Measurements from ENCODE around the gene ZNF761. TPM values are rescaled to one million over a fixed set of nuclear protein-coding genes. Genes with fewer than 3 reads are reported as not detected.

Gene ZNF761
- total RNA-seq, 1 donor from 2014 or later, result 21.4 TPM

Other genes starting within 250 kb of the ZNF761 start
- 9.9 TPM for gene ZNF665, start 238.6 kb upstream of the ZNF761 start, total RNA-seq (ENCODE audit: insufficient read depth, low replicate concordance)
- 29.9 TPM for gene ZNF677, start 177.1 kb upstream of the ZNF761 start, total RNA-seq (ENCODE audit: insufficient read depth, low replicate concordance)
- 1.9 TPM for gene VN1R2, start 173.7 kb upstream of the ZNF761 start, total RNA-seq (ENCODE audit: insufficient read depth, low replicate concordance)
- not detected for gene VN1R4, start 164.3 kb upstream of the ZNF761 start, total RNA-seq (ENCODE audit: insufficient read depth, low replicate concordance)
- gene ZNF845, start 98.2 kb upstream of the ZNF761 start, total RNA-seq (ENCODE audit: insufficient read depth, low replicate concordance), result 11.1 TPM
- gene ZNF525, start 66.3 kb upstream of the ZNF761 start, total RNA-seq (ENCODE audit: insufficient read depth, low replicate concordance), result 24.3 TPM
- 14.4 TPM for gene ZNF765, start 36.8 kb upstream of the ZNF761 start, total RNA-seq (ENCODE audit: insufficient read depth, low replicate concordance)
- gene ZNF813, start 35.7 kb downstream of the ZNF761 start, total RNA-seq (ENCODE audit: insufficient read depth, low replicate concordance), result 8.7 TPM
- 13.5 TPM for gene ZNF331, start 106.2 kb downstream of the ZNF761 start, total RNA-seq (ENCODE audit: insufficient read depth, low replicate concordance)
- 4.6 TPM for gene DPRX, start 200.0 kb downstream of the ZNF761 start, total RNA-seq (ENCODE audit: insufficient read depth, low replicate concordance)

All from umbilical cord (tissue), 1 donor.